Breast epithelium (tissue), 4 donors: ENCODE results near the gene PDE6C. TPM values are rescaled to one million over a fixed set of nuclear protein-coding genes. Genes with fewer than 3 reads are reported as not detected.

Source experiments
- DNase-seq, 2 donors: peaks; one replicate each; pipeline ENCODE4 v3.0.0-alpha.2; 2019; ENCODE audit warnings: low spot score in 2 of 2
- H3K27ac ChIP-seq, 2 donors: fragments of 200-600 bp; sonication (generic) in 1 of 2; one replicate each; pipeline ENCODE4 v1.5.1; 2016 to 2019; ENCODE audit warnings: mild to moderate bottlenecking in 1 of 2
- H3K27me3 ChIP-seq, 2 donors: fragments of 200-600 bp; sonication (generic) in 1 of 2; one replicate each; pipeline versions ENCODE4 v1.5.1 to v1.6.0; 2017 to 2019; ENCODE audit warnings: control low read depth in 1 of 2, mild to moderate bottlenecking in 1 of 2
- H3K36me3 ChIP-seq: fragments of 200-600 bp; one replicate; pipeline ENCODE4 v1.5.1; 2019
- H3K4me1 ChIP-seq, 2 donors: fragments of 200-600 bp; sonication (generic); one replicate each; pipeline ENCODE4 v1.5.1; 2016 to 2019; ENCODE audit warnings: control low read depth in 1 of 2
- H3K4me3 ChIP-seq, 3 donors: fragments of 200-600 bp; sonication (generic); 1 replicate in 2 of 3; 2 replicates in 1 of 3; pipeline ENCODE4 v1.5.1; 2016 to 2019; ENCODE audit warnings: mild to moderate bottlenecking in 3 of 3, moderate library complexity in 2 of 3
- H3K9me3 ChIP-seq, 2 donors: fragments of 200-600 bp; sonication (generic) in 1 of 2; one replicate each; pipeline ENCODE4 v1.5.1; 2016 to 2019; ENCODE audit warnings: control low read depth in 1 of 2
- POLR2A ChIP-seq: fragments of 450-650 bp; IDR thresholded peaks from one replicate; pipeline ENCODE4 v1.6.1; 2016; ENCODE audit warnings: antibody characterized with exemption, mild to moderate bottlenecking, moderate library complexity
- POLR2AphosphoS5 ChIP-seq, 3 donors: sonication (generic); formaldehyde crosslinking; IDR thresholded peaks; one replicate each; pipeline ENCODE4 v1.6.1; 2017; ENCODE audit warnings: antibody characterized with exemption in 3 of 3
- intact Hi-C: fragments of 100-400 bp; cut with DNase I; formaldehyde crosslinking; loops from one replicate; pipeline ENCODE4 v1.15.1; 2023; ENCODE audit warnings: low total_unique reads
- total RNA-seq, 3 donors: library from RNA; depleted of rRNA; stranded (reverse); fragments of >200 nt; gene quantifications; one replicate each; pipeline ENCODE4 v1.1.0, GENCODE V29; 2016
- TF ChIP-seq, protein P1 (sequence below), 3 donors: fragments of 450-650 bp; IDR thresholded peaks; one replicate each; pipeline ENCODE4 v1.5.1; 2016 to 2017; ENCODE audit warnings: antibody characterized with exemption in 3 of 3, mild to moderate bottlenecking in 3 of 3, moderate library complexity in 3 of 3

Gene PDE6C
- total RNA-seq, 3 donors from 2014 or later: not detected

GRCh38 chr10:93707623-93708022 lies 95.3 kb downstream of the PDE6C start:
- Histone ChIP-seq H3K9me3 (no peaks in the 10 kb centered on the region), H3K4me3 (no peak overlapping the region), H3K36me3 (no peaks in the 10 kb centered on the region), H3K27me3 (no peaks in the 10 kb centered on the region), H3K4me1 (no peaks in the 10 kb centered on the region), H3K27ac (no peak overlapping the region)
- TF ChIP-seq, protein P1, sequence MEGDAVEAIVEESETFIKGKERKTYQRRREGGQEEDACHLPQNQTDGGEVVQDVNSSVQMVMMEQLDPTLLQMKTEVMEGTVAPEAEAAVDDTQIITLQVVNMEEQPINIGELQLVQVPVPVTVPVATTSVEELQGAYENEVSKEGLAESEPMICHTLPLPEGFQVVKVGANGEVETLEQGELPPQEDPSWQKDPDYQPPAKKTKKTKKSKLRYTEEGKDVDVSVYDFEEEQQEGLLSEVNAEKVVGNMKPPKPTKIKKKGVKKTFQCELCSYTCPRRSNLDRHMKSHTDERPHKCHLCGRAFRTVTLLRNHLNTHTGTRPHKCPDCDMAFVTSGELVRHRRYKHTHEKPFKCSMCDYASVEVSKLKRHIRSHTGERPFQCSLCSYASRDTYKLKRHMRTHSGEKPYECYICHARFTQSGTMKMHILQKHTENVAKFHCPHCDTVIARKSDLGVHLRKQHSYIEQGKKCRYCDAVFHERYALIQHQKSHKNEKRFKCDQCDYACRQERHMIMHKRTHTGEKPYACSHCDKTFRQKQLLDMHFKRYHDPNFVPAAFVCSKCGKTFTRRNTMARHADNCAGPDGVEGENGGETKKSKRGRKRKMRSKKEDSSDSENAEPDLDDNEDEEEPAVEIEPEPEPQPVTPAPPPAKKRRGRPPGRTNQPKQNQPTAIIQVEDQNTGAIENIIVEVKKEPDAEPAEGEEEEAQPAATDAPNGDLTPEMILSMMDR (IDR thresholded peaks at IDR 0.05): no peak
- TF ChIP-seq POLR2AphosphoS5 (IDR thresholded peaks at IDR 0.05): no peak
- TF ChIP-seq POLR2A: no peak
- DNase-seq: no peak
- intact Hi-C loops: no loop called here

DNA sequence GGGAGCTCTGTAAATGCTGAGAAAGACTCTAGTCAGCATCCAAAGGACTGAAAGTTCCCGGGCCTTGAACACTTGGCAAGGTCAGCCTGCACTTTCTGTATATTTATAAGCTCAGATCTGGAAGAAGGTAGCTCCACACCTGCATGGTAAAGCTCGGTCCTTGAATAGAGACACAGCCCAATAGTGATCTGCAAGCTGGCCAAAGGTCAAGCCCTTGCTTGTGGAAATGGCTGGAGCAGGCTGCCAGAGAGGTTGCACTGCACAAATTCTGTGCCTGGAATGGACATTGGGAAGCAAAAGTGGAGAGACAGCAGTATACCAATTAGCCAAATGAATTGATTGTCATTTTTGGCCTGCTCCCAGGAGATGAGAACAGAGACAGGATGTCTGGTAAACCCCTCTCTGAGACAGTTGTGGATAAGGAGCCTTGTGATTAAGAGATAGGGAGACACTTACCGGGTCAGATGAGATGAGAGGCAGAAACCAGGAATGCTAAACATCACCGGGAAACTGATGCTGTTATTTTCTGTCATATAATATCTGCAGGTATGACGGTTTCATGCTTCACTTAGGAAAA lies 98.1 kb downstream of the PDE6C start:
- no peaks in the 10 kb centered on the region for H3K9me3 ChIP-seq
- TF ChIP-seq POLR2A (no peak), POLR2AphosphoS5 (IDR thresholded peaks at IDR 0.05) (no peak)
- TF ChIP-seq, protein P1 (IDR thresholded peaks at IDR 0.05): no peak
- no peak overlapping the region for H3K4me3 ChIP-seq
- intact Hi-C loops: no loop called here
- DNase-seq: no peak
- no peaks in the 10 kb centered on the region for H3K36me3 ChIP-seq
- H3K27me3 ChIP-seq: no peaks in the 10 kb centered on the region
- H3K27ac ChIP-seq: no peak overlapping the region
- H3K4me1 ChIP-seq: no peaks in the 10 kb centered on the region

GRCh38 chr10:93711891-93712290 lies 99.6 kb downstream of the PDE6C start:
- Histone ChIP-seq H3K27me3 (no peaks in the 10 kb centered on the region), H3K36me3 (no peaks in the 10 kb centered on the region), H3K4me1 (no peaks in the 10 kb centered on the region), H3K27ac (no peak overlapping the region), H3K4me3 (no peak overlapping the region), H3K9me3 (no peaks in the 10 kb centered on the region)
- no peak for DNase-seq
- intact Hi-C loops: no loop called here
- TF ChIP-seq, protein P1 (IDR thresholded peaks at IDR 0.05): no peak
- no peak for TF ChIP-seq POLR2AphosphoS5 (IDR thresholded peaks at IDR 0.05)
- no peak for TF ChIP-seq POLR2A

DNA sequence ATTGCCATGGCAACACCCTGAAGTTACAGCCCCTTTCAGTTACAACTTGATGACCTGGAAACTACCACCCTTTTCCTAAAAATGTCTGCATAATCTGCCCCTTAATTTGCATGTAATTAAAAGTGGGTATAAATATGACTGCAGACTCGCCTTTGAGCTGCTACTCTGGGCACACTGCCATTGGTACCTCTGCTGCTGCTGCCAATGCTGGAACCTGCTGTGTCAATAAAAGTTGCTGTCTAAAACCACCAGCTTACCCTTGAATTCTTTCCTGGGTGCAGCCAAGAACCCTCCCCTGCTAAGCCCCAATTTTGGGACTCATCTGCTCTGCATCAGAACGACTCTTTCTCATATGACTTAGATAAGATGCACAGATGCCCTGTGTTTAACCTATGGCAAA lies 100.3 kb downstream of the PDE6C start:
- intact Hi-C loops: no loop called here
- Histone ChIP-seq H3K9me3 (no peaks in the 10 kb centered on the region), H3K4me3 (no peak overlapping the region), H3K27me3 (no peaks in the 10 kb centered on the region), H3K27ac (no peak overlapping the region), H3K36me3 (no peaks in the 10 kb centered on the region), H3K4me1 (no peaks in the 10 kb centered on the region)
- no peak for DNase-seq
- TF ChIP-seq POLR2AphosphoS5 (IDR thresholded peaks at IDR 0.05) (no peak), POLR2A (no peak)
- TF ChIP-seq, protein P1 (IDR thresholded peaks at IDR 0.05): no peak

DNA sequence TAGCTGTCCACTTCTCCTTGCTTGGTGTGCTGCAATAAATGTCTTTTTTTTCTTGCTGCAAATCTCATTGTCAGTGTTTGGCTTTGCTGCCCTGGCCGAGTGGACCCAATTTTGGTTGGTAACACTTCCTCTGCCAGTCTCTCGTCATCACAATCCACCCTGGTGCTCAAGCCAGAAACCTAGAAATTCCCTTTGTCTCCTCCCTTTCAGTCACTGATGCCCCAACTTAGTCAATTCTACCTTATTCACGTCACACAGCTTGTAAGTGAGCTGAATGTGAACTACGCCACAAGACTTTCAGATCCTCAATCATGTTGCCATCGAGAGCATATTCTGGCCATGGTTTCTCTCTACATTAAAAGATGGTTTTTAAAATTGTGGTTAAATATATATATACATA lies 103.0 kb downstream of the PDE6C start:
- no peak overlapping the region for H3K4me3 ChIP-seq
- H3K4me1 ChIP-seq: no peaks in the 10 kb centered on the region
- no peaks in the 10 kb centered on the region for H3K9me3 ChIP-seq
- no peaks in the 10 kb centered on the region for H3K36me3 ChIP-seq
- intact Hi-C loops: no loop called here
- no peak for TF ChIP-seq POLR2A
- no peak for TF ChIP-seq POLR2AphosphoS5 (IDR thresholded peaks at IDR 0.05)
- TF ChIP-seq, protein P1 (IDR thresholded peaks at IDR 0.05): no peak
- H3K27ac ChIP-seq: no peak overlapping the region
- no peaks in the 10 kb centered on the region for H3K27me3 ChIP-seq
- DNase-seq: no peak

Other genes starting within 250 kb of the PDE6C start
- 100 to 1,000 TPM; 118 to 131 (median 130) TPM for gene MYOF, start 130.2 kb upstream of the PDE6C start, total RNA-seq
- 1 to 10 TPM in 1 of 3 donors, under 1 TPM in 2; 0.33 to 2.1 (median 0.73) TPM for gene CEP55, start 115.9 kb upstream of the PDE6C start, total RNA-seq
- gene FFAR4, start 45.9 kb upstream of the PDE6C start, total RNA-seq: 1 to 10 TPM in 2 of 3 donors, under 1 TPM in 1; 0.33 to 2.9 (median 1.0) TPM
- 100 to 1,000 TPM in 2 of 3 donors, 10 to 100 TPM in 1; 63.5 to 813 (median 111) TPM for gene RBP4, start 11.3 kb upstream of the PDE6C start, total RNA-seq
- 10 to 100 TPM; 18.2 to 32.8 (median 24.3) TPM for gene FRA10AC1, start 90.1 kb downstream of the PDE6C start, total RNA-seq
- gene LGI1, start 145.4 kb downstream of the PDE6C start, total RNA-seq: under 1 TPM in 2 of 3 donors, not detected in 1; 0.15 to 0.48 TPM